Measurements from ENCODE around the gene RBM23.

The RBM23 gene

GRCh38 chr14:22872033-22872832, 46.7 kb downstream of the RBM23 start (continued):
- TF ChIP-seq ZNF521 (tag by site-specific recombination; IDR thresholded peaks at IDR 0.05) = no peak
- no peak for TF ChIP-seq ZNF704 (tag by site-specific recombination; IDR thresholded peaks at IDR 0.05)
- no peak for TF ChIP-seq ZFP37 (tag by site-specific recombination; IDR thresholded peaks at IDR 0.05)
- no peak for TF ChIP-seq ZNF23 (tag by site-specific recombination; IDR thresholded peaks at IDR 0.05; ENCODE audit: borderline replicate concordance)
- TF ChIP-seq ATF2 (tag by site-specific recombination; IDR thresholded peaks at IDR 0.05; ENCODE audit: low read depth) = no peak
- no peak for TF ChIP-seq ZNF366 (tag by site-specific recombination; conservative IDR thresholded peaks at IDR 0.05)
- no peak for TF ChIP-seq PRDM2 (tag by site-specific recombination; IDR thresholded peaks at IDR 0.05; ENCODE audit: borderline replicate concordance)
- TF ChIP-seq KLF10 (tag by site-specific recombination; IDR thresholded peaks at IDR 0.05) = no peak
- no peak for TF ChIP-seq ZNF121 (tag by site-specific recombination; IDR thresholded peaks at IDR 0.05)
- TF ChIP-seq ZNF175 (tag by site-specific recombination; IDR thresholded peaks at IDR 0.05) = no peak
- TF ChIP-seq SP2 (tag by site-specific recombination; IDR thresholded peaks at IDR 0.05) = peak; percentile 80
- TF ChIP-seq ZNF626 (tag by site-specific recombination; IDR thresholded peaks at IDR 0.05) = no peak
- TF ChIP-seq ZNF660 (tag by site-specific recombination; IDR thresholded peaks at IDR 0.05) = no peak
- TF ChIP-seq ZNF362 (tag by site-specific recombination; IDR thresholded peaks at IDR 0.05) = no peak
- peak; percentile 72; the same call in 1 of the 2 replicates for TF ChIP-seq ZEB2 (tag by site-specific recombination; IDR thresholded peaks at IDR 0.05)
- no peak for TF ChIP-seq ZFP3 (tag by site-specific recombination; IDR thresholded peaks at IDR 0.05; ENCODE audit: low read depth)
- no peak for TF ChIP-seq ZNF837 (tag by site-specific recombination; IDR thresholded peaks at IDR 0.05)
- TF ChIP-seq GLIS1 (tag by site-specific recombination; IDR thresholded peaks at IDR 0.05) = peak; percentile 36
- TF ChIP-seq KLF16 (tag by site-specific recombination; IDR thresholded peaks at IDR 0.05) = 0 out of 2 replicates have a peak, but pooled peaks have one; percentile 11
- TF ChIP-seq ZNF184 (tag by site-specific recombination; IDR thresholded peaks at IDR 0.05) = no peak
- no peak for TF ChIP-seq ZBTB49 (tag by site-specific recombination; IDR thresholded peaks at IDR 0.05; ENCODE audit: low read depth)
- no peak for TF ChIP-seq ZNF433 (tag by site-specific recombination; IDR thresholded peaks at IDR 0.05; ENCODE audit: low read depth)
- TF ChIP-seq MEIS1 (CRISPR knock-in tag; IDR thresholded peaks at IDR 0.05; ENCODE audit: borderline replicate concordance) = no peak
- 0 out of 2 replicates have a peak, but pooled peaks have one; percentile 45 for TF ChIP-seq INSM2 (tag by site-specific recombination; IDR thresholded peaks at IDR 0.05)
- TF ChIP-seq ZSCAN23 (tag by site-specific recombination; IDR thresholded peaks at IDR 0.05) = no peak
- TF ChIP-seq ZSCAN16 (tag by site-specific recombination; IDR thresholded peaks at IDR 0.05) = no peak
